Glutamatergic neuron (in vitro differentiated cells): ENCODE measurements around the gene KLF5. TPM values are rescaled to one million over a fixed set of nuclear protein-coding genes. Genes with fewer than 3 reads are reported as not detected.
A peak's percentile ranks its signal among the peaks of the same experiment; 100 is the strongest.

Experiments
- DNase-seq: peaks from one replicate; pipeline ENCODE4 v3.0.0; 2022
- H3K27ac Mint-ChIP-seq: one replicate; pipeline ENCODE4 v1.8.0; 2020; ENCODE audit warnings: mild to moderate bottlenecking, mixed read lengths, inconsistent platforms; ENCODE audit not compliant: unreplicated experiment
- H3K27me3 Mint-ChIP-seq: one replicate; pipeline ENCODE4 v1.8.0; 2020; ENCODE audit warnings: mild to moderate bottlenecking, moderate library complexity, mixed read lengths, inconsistent platforms; ENCODE audit not compliant: unreplicated experiment
- H3K36me3 Mint-ChIP-seq: one replicate; pipeline ENCODE4 v1.8.0; 2020; ENCODE audit warnings: mild to moderate bottlenecking, mixed read lengths, inconsistent platforms; ENCODE audit not compliant: unreplicated experiment
- H3K4me1 Mint-ChIP-seq: one replicate; pipeline ENCODE4 v1.8.0; 2020; ENCODE audit warnings: mild to moderate bottlenecking, low read depth, mixed read lengths, inconsistent platforms; ENCODE audit not compliant: unreplicated experiment
- H3K4me3 Mint-ChIP-seq: one replicate; pipeline ENCODE4 v1.8.0; 2020; ENCODE audit warnings: mild to moderate bottlenecking, mixed read lengths, inconsistent platforms; ENCODE audit not compliant: unreplicated experiment
- H3K9me3 Mint-ChIP-seq: one replicate; pipeline ENCODE4 v1.8.0; 2020; ENCODE audit warnings: mild to moderate bottlenecking, moderate library complexity, mixed read lengths, inconsistent platforms; ENCODE audit not compliant: unreplicated experiment
- total RNA-seq: library from RNA; stranded (reverse); fragmentation: NEBNext Ultra II Directional; extraction: Animal tissue kit (Norgen Biotek cat#: 25700); gene quantifications from one replicate; pipeline ENCODE4 v1.2.1, GENCODE V29; 2021; ENCODE audit not compliant: unreplicated experiment
- TF ChIP-seq, protein P1 (sequence below): fragments of 200-600 bp; sonication (generic); IDR thresholded peaks from one replicate; pipeline ENCODE4 v1.5.0; 2021; ENCODE audit not compliant: partially characterized antibody, unreplicated experiment

KLF5 gene
- total RNA-seq, 1 donor from 2014 or later: 0.34 TPM

DNA sequence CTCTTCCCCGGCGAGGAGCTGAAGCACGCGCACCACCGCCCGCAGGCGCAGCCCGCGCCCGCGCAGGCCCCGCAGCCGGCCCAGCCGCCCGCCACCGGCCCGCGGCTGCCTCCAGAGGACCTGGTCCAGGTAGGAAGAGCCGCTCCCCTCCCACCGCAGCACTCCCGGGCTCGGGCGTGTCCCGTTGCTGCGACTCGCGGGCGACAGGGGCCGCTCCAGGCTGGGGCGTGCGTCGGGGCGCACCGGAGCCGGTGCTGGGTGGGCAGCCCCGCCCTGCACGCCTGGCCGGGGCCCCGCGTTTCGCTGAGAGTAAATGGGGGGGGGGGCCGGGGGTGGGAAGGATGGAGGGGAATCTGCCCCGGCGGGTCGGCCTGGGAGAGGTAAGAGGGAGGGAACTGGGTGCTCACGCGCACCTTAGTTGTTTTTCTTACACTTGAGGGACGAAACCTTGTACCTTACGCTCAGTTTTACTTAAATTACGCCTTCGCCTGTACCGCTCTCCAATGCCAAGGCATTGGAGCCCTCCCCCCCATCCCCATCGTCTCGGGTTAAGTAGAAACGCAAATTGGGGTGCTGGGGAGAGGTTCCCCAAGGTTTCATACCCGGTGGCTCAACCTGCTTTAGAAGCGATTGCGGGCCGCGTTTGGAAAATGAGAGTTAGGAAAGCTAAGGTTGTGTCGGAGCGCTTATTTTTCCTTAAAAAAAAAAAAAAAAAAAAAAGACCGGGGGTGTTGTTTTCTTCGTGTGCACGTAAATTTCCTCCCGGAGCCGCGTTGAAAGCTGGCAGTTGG lies 850 bp downstream of the KLF5 start:
- H3K4me1 Mint-ChIP-seq: peaks cover 7% of the 10 kb centered on the region
- H3K36me3 Mint-ChIP-seq: no peaks in the 10 kb centered on the region

DNA sequence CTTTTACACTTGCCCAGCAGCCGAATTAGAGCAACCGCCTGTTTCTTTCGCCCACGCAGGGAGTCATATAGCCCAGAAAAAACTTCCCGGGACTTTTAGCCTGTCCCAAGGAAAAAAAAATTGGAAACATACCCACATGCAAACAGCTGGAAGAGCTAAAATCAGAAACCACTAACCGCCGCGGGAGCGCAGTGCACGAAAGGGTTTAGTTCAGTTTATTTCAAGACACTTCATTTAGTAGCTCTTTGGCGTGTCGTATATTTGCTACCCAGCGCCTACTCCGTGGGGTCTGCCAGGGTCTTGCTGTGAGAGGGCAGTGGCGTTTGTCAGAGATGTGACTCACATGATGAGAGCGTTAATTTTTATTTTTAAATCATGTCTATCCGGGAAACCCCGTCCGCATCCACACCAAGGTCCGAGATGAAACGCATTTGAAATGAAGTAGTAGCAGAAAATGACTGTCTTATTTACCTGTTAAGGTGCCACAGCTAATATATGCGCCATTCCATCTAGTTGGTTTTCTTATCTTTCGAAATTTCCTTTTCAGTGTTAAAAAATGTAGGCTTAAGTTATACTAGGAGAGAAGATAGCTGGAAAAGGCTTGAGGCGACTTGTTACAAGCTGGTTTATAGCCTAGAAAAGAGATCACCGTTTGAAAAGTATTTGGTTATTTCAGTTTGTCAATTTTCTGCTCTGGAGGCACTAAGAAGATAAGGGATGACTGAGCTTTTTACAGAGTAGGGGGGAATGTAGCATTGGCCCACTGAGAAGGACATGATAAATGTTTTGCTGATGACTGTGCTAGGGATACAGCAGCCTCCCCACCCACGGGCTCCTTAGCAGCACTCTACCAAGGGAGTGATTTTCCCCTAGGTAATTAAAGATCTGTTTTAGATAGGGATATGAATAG lies 1.7 kb downstream of the KLF5 start:
- peaks cover 7% of the 10 kb centered on the region for H3K4me1 Mint-ChIP-seq
- no peak overlapping the region for H3K27ac Mint-ChIP-seq
- TF ChIP-seq, protein P1, sequence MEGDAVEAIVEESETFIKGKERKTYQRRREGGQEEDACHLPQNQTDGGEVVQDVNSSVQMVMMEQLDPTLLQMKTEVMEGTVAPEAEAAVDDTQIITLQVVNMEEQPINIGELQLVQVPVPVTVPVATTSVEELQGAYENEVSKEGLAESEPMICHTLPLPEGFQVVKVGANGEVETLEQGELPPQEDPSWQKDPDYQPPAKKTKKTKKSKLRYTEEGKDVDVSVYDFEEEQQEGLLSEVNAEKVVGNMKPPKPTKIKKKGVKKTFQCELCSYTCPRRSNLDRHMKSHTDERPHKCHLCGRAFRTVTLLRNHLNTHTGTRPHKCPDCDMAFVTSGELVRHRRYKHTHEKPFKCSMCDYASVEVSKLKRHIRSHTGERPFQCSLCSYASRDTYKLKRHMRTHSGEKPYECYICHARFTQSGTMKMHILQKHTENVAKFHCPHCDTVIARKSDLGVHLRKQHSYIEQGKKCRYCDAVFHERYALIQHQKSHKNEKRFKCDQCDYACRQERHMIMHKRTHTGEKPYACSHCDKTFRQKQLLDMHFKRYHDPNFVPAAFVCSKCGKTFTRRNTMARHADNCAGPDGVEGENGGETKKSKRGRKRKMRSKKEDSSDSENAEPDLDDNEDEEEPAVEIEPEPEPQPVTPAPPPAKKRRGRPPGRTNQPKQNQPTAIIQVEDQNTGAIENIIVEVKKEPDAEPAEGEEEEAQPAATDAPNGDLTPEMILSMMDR: no peak
- peaks cover 4% of the 10 kb centered on the region for H3K9me3 Mint-ChIP-seq
- no peak for DNase-seq
- peaks cover 19% of the 10 kb centered on the region for H3K27me3 Mint-ChIP-seq
- peak overlapping the region; percentile 84 for H3K4me3 Mint-ChIP-seq
- H3K36me3 Mint-ChIP-seq: no peaks in the 10 kb centered on the region

More for the DNA sequence above, 850 bp downstream of the KLF5 start:
- Mint-ChIP-seq H3K9me3 (peaks cover 4% of the 10 kb centered on the region), H3K27me3 (peaks cover 19% of the 10 kb centered on the region), H3K27ac (no peak overlapping the region), H3K4me3 (peak overlapping the region; percentile 84)
- TF ChIP-seq, protein P1: no peak
- peak; percentile 57 for DNase-seq

DNA sequence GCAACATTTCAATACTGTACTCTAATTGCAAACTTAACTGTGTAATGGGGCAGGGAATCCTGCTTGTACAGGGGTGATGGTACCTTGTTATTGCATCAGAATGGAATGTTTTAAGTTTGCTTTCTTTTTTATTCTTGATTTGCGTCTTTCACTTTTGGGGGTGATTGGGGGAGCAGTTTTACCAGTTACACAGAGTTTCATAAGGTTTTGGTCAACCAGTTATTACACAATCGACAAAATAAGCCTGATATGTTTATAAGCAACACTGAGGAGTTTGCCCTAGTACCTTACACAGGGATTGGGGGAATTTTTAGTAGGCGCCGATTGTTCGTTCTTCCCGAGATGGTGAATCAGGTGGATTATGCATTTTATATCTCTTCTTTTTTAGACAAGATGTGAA lies 2.7 kb downstream of the KLF5 start:
- Mint-ChIP-seq H3K27me3 (peaks cover 19% of the 10 kb centered on the region), H3K27ac (no peak overlapping the region), H3K4me3 (no peak overlapping the region), H3K9me3 (peaks cover 1% of the 10 kb centered on the region), H3K4me1 (peaks cover 7% of the 10 kb centered on the region), H3K36me3 (no peaks in the 10 kb centered on the region)
- no peak for DNase-seq
- TF ChIP-seq, protein P1: no peak

DNA sequence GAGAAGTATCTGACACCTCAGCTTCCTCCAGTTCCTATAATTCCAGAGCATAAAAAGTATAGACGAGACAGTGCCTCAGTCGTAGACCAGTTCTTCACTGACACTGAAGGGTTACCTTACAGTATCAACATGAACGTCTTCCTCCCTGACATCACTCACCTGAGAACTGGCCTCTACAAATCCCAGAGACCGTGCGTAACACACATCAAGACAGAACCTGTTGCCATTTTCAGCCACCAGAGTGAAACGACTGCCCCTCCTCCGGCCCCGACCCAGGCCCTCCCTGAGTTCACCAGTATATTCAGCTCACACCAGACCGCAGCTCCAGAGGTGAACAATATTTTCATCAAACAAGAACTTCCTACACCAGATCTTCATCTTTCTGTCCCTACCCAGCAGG lies 3.1 kb downstream of the KLF5 start:
- H3K36me3 Mint-ChIP-seq: no peaks in the 10 kb centered on the region
- peaks cover 19% of the 10 kb centered on the region for H3K27me3 Mint-ChIP-seq
- no peak for DNase-seq
- peaks cover 7% of the 10 kb centered on the region for H3K4me1 Mint-ChIP-seq
- H3K4me3 Mint-ChIP-seq: no peak overlapping the region
- H3K27ac Mint-ChIP-seq: no peak overlapping the region
- TF ChIP-seq, protein P1: no peak
- H3K9me3 Mint-ChIP-seq: peaks cover 1% of the 10 kb centered on the region

DNA sequence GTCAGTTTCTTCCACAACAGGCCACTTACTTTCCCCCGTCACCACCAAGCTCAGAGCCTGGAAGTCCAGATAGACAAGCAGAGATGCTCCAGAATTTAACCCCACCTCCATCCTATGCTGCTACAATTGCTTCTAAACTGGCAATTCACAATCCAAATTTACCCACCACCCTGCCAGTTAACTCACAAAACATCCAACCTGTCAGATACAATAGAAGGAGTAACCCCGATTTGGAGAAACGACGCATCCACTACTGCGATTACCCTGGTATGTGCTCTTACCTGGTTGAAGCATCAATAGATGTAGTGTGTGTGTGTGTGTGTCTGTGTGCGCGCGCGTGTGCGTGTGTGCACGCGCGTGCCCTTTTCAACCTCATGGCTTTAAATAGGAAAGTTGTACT lies 3.7 kb downstream of the KLF5 start:
- H3K9me3 Mint-ChIP-seq: peaks cover 1% of the 10 kb centered on the region
- no peak overlapping the region for H3K27ac Mint-ChIP-seq
- peaks cover 19% of the 10 kb centered on the region for H3K27me3 Mint-ChIP-seq
- H3K4me1 Mint-ChIP-seq: peaks cover 7% of the 10 kb centered on the region
- H3K36me3 Mint-ChIP-seq: no peaks in the 10 kb centered on the region
- TF ChIP-seq, protein P1: no peak
- no peak overlapping the region for H3K4me3 Mint-ChIP-seq
- DNase-seq: no peak
